Keratinocyte (primary cell): ENCODE results near the gene STIP1. TPM values are rescaled to one million over a fixed set of nuclear protein-coding genes. Genes with fewer than 3 reads are reported as not detected.

Experiments used
- DNase-seq: peaks from one replicate; pipeline ENCODE4 v3.0.0-alpha.2; 2011; ENCODE audit warnings: low read depth, missing footprints, low spot score
- FAIRE-seq: peaks from 2 replicates; lab custom pipeline; 2011; peaks lifted over from hg19 to GRCh38; lab: Jason Lieb, UNC
- H2AFZ ChIP-seq: 2 replicates; pipeline ENCODE4 v1.6.0; 2012; ENCODE audit warnings: low read length, control low read depth, inconsistent platforms; ENCODE audit not compliant: control insufficient read depth
- H3K27ac ChIP-seq: 2 replicates; pipeline ENCODE4 v1.5.1; 2011; ENCODE audit warnings: low read length; ENCODE audit not compliant: control insufficient read depth, insufficient read depth
- H3K27me3 ChIP-seq: 3 replicates; pipeline ENCODE4 v1.6.0; 2011; ENCODE audit warnings: low read length; ENCODE audit not compliant: control insufficient read depth, insufficient read depth; ENCODE audit errors: extremely low read depth
- H3K36me3 ChIP-seq, 2 experiments: 2 replicates in 1 of 2; 3 replicates in 1 of 2; pipeline ENCODE4 v1.5.1; 2011; ENCODE audit warnings: low read length in 2 of 2, mild to moderate bottlenecking in 1 of 2; ENCODE audit not compliant: control insufficient read depth in 2 of 2, insufficient read depth in 2 of 2; ENCODE audit errors: extremely low read depth in 1 of 2
- H3K4me1 ChIP-seq: 3 replicates; pipeline ENCODE4 v1.5.1; 2011; ENCODE audit warnings: low read length; ENCODE audit not compliant: control insufficient read depth, insufficient read depth; ENCODE audit errors: extremely low read depth
- H3K4me2 ChIP-seq: 3 replicates; pipeline ENCODE4 v1.6.0; 2011; ENCODE audit warnings: low read depth, low read length; ENCODE audit not compliant: control insufficient read depth, insufficient read depth; ENCODE audit errors: extremely low read depth
- H3K4me3 ChIP-seq, 3 experiments: fragments of 200-600 bp in 1 of 3; sonication (generic) in 1 of 3; 2 replicates in 2 of 3; 3 replicates in 1 of 3; pipeline ENCODE4 v1.5.1; 2011 to 2016; ENCODE audit warnings: low read length in 3 of 3, mild to moderate bottlenecking in 3 of 3, control low read depth in 2 of 3, inconsistent platforms in 1 of 3, low read depth in 1 of 3, mixed read lengths in 1 of 3, mixed run types in 1 of 3, moderate library complexity in 1 of 3; ENCODE audit not compliant: control insufficient read depth in 2 of 3, insufficient read depth in 2 of 3; ENCODE audit errors: extremely low read depth in 1 of 3
- H3K79me2 ChIP-seq: 2 replicates; pipeline ENCODE4 v1.6.0; 2012; ENCODE audit warnings: low read length; ENCODE audit not compliant: control insufficient read depth, insufficient read depth
- H3K9ac ChIP-seq: 3 replicates; pipeline ENCODE4 v1.6.0; 2011; ENCODE audit warnings: low read length; ENCODE audit not compliant: control insufficient read depth, insufficient read depth; ENCODE audit errors: extremely low read depth
- H3K9me1 ChIP-seq: 3 replicates; pipeline ENCODE4 v1.6.0; 2011; ENCODE audit warnings: low read length; ENCODE audit not compliant: control insufficient read depth, insufficient read depth; ENCODE audit errors: extremely low read depth
- H3K9me3 ChIP-seq: 2 replicates; pipeline ENCODE4 v1.5.1; 2012; ENCODE audit warnings: low read depth, low read length; ENCODE audit not compliant: control insufficient read depth
- H4K20me1 ChIP-seq: 3 replicates; pipeline ENCODE4 v1.6.0; 2011; ENCODE audit warnings: low read length; ENCODE audit not compliant: control insufficient read depth, insufficient read depth; ENCODE audit errors: extremely low read depth
- CTCF ChIP-seq, 3 experiments: IDR thresholded peaks in 1 of 3; conservative IDR thresholded peaks in 1 of 3; optimal IDR thresholded peaks in 1 of 3; 2 replicates in 2 of 3; 3 replicates in 1 of 3; pipeline versions ENCODE3 to v1.5.1; 2011; ENCODE audit warnings: low read length in 3 of 3, mild to moderate bottlenecking in 3 of 3, moderate library complexity in 2 of 3, control low read depth in 1 of 3, inconsistent platforms in 1 of 3; ENCODE audit not compliant: insufficient read depth in 2 of 3; ENCODE audit errors: extremely low read depth in 1 of 3
- EZH2 ChIP-seq: IDR thresholded peaks from one replicate; pipeline ENCODE4 v1.6.1; 2012; ENCODE audit warnings: inconsistent platforms, mild to moderate bottlenecking, low read length, moderate library complexity
- dilution Hi-C: fragments of 300-500 bp; cut with MboI; formaldehyde crosslinking; loops from one replicate; pipeline ENCODE4 v1.7.0; 2020; ENCODE audit warnings: low sequenced_read_pairs; ENCODE audit not compliant: extremely low pct_ligation_motif_present
- polyA plus RNA-seq, 5 experiments: library from polyadenylated mRNA; depleted of rRNA in 3 of 5; stranded (reverse) in 3 of 5; stranded (forward) in 1 of 5; unstranded in 1 of 5; fragments of >200 nt; gene quantifications; 1 replicate in 1 of 5; 2 replicates in 3 of 5; 3 replicates in 1 of 5; pipeline versions ENCODE4 v1.2.1 to v1.2.3, GENCODE V29; 2011 to 2012; ENCODE audit warnings: missing spikeins in 2 of 5, low read depth in 1 of 5, low replicate concordance in 1 of 5

The STIP1 gene
- polyA plus RNA-seq, 1 donor (not counting 4 experiments of a cell fraction or from before 2014, with no cell fraction given), result 206 TPM

DNA sequence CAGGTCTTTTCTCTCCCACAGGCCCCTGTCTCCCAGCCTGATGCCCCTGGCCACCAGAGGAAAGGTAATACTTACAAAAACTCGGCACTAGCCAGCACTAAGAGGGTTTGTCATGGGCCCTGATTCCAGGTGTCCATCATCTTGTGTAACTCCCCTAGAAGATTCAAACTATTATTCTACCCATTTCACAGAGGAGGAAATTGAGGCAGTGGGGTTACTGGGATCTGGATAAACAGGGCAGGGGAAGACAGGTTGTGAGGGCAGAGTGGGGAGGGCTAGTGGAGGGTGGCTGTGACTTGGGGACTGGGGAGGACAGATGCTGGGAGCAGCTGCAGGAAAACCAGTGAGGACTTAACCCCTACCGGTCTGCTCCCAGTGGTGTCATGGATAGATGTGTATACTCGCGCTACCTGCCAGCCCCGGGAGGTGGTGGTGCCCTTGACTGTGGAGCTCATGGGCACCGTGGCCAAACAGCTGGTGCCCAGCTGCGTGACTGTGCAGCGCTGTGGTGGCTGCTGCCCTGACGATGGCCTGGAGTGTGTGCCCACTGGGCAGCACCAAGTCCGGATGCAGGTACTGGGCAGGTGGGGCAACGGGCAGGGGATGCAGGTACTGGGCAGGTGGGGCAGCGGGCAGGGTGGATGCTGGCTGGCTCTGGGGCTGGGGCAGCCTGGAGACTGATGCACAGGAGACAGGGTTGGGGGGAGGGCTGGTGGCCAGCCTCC is 49.6 kb downstream of the STIP1 start:
- Histone ChIP-seq H3K9ac (no peak overlapping the region), H3K36me3 (peaks cover 8 to 23% of the 10 kb centered on the region in 2 experiments), H3K4me1 (peaks cover 53% of the 10 kb centered on the region), H2AFZ (no peak overlapping the region), H4K20me1 (no peaks in the 10 kb centered on the region), H3K27ac (no peak overlapping the region), H3K79me2 (no peaks in the 10 kb centered on the region), H3K4me3 (peak overlapping the region; percentile 49 to 63 (median 57)), H3K27me3 (no peaks in the 10 kb centered on the region), H3K4me2 (peak overlapping the region; percentile 82), H3K9me1 (peaks cover 2% of the 10 kb centered on the region), H3K9me3 (no peaks in the 10 kb centered on the region)
- dilution Hi-C loops, result no loop called here
- DNase-seq (no peak), FAIRE-seq (no peak)
- TF ChIP-seq CTCF (optimal IDR thresholded peaks at IDR 0.05 in 1 of 3, IDR thresholded peaks at IDR 0.05 in 1 of 3, conservative IDR thresholded peaks at IDR 0.05 in 1 of 3; ENCODE audit: extremely low read depth in 1 of 3, insufficient read depth in 2 of 3, low read length in 3 of 3) (no peak), EZH2 (no peak)

DNA sequence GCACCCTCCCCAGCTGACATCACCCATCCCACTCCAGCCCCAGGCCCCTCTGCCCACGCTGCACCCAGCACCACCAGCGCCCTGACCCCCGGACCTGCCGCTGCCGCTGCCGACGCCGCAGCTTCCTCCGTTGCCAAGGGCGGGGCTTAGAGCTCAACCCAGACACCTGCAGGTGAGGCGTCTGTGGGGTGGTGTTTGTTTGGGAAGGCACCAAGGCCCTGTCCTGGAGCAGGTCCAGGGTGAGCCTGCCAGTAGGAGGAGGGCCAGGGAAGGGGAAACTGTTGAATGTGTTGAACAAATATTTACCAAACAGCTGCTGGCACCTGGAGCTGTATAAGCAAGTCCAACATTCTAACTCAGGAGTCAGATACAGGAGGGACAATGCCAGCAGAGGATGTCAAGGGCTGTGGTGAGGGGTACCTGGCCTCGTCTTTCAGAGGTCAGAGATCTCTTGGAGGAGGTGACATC is 51.5 kb downstream of the STIP1 start:
- no peak for FAIRE-seq
- Histone ChIP-seq H4K20me1 (no peaks in the 10 kb centered on the region), H3K4me1 (peaks cover 43% of the 10 kb centered on the region), H3K27me3 (no peaks in the 10 kb centered on the region), H3K4me3 (no peak overlapping the region), H3K27ac (no peak overlapping the region), H3K9me3 (no peaks in the 10 kb centered on the region), H2AFZ (no peak overlapping the region), H3K9ac (no peak overlapping the region), H3K9me1 (peaks cover 2% of the 10 kb centered on the region), H3K36me3 (peaks cover 8 to 23% of the 10 kb centered on the region in 2 experiments), H3K79me2 (peaks cover 5% of the 10 kb centered on the region), H3K4me2 (peak overlapping the region; percentile 32)
- dilution Hi-C loops, result no loop called here
- TF ChIP-seq CTCF (optimal IDR thresholded peaks at IDR 0.05 in 1 of 3, IDR thresholded peaks at IDR 0.05 in 1 of 3, conservative IDR thresholded peaks at IDR 0.05 in 1 of 3; ENCODE audit: extremely low read depth in 1 of 3, insufficient read depth in 2 of 3, low read length in 3 of 3) (no peak), EZH2 (no peak)
- DNase-seq, result no peak
